ENCODE results near the gene VTN.

DNA sequence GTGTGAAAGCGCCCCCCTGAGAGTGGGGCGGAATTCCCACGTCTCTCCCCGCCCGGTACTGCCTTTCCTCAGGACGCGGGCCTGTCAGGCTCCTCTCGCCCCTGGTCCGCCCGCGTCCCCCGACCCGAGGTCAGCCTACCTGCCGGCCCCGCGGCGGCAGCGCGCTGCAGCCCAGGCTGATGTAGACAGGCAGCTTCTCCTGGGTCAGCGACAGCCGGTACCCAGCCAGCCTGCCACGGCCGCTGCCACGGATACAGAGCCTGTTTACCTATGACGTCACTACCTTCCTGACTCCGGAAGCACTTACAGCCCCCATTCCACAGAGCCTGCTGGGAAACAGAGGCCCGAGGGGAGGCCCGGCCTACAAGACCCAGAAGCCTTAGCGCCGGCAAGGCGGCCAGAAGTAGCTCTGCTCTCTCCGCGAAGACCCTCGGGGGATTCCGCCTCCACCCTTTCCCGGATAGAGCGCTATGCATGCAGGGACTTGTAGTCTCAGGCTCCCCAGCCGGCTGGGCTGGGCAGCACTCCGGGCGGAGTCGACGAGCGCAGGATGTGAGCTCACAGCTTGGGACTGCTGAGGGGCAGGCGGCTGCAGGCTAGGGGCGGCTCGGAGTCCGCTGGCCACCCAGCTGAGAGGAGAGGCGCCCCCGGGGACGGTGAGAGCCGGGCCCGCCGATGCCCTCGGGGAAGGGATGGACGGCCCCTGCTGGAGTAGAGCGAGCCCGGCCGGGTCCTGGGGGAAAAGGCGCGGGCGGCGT is 34.7 kb downstream of the VTN start, which contains the start of the genes IFT20 and TNFAIP1:
- TF ChIP-seq, protein P1, sequence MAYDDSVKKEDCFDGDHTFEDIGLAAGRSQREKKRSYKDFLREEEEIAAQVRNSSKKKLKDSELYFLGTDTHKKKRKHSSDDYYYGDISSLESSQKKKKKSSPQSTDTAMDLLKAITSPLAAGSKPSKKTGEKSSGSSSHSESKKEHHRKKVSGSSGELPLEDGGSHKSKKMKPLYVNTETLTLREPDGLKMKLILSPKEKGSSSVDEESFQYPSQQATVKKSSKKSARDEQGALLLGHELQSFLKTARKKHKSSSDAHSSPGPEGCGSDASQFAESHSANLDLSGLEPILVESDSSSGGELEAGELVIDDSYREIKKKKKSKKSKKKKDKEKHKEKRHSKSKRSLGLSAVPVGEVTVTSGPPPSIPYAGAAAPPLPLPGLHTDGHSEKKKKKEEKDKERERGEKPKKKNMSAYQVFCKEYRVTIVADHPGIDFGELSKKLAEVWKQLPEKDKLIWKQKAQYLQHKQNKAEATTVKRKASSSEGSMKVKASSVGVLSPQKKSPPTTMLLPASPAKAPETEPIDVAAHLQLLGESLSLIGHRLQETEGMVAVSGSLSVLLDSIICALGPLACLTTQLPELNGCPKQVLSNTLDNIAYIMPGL (CRISPR knock-in tag; IDR thresholded peaks at IDR 0.05; ENCODE audit: borderline replicate concordance): no peak
- TF ChIP-seq JUN (IDR thresholded peaks at IDR 0.05): peak; percentile 64 to 89; a peak in 4 of 5 replicates
- peak; percentile 94 for TF ChIP-seq PHF8 (IDR thresholded peaks at IDR 0.05; ENCODE audit: borderline replicate concordance, low read depth)
- TF ChIP-seq, protein P2, sequence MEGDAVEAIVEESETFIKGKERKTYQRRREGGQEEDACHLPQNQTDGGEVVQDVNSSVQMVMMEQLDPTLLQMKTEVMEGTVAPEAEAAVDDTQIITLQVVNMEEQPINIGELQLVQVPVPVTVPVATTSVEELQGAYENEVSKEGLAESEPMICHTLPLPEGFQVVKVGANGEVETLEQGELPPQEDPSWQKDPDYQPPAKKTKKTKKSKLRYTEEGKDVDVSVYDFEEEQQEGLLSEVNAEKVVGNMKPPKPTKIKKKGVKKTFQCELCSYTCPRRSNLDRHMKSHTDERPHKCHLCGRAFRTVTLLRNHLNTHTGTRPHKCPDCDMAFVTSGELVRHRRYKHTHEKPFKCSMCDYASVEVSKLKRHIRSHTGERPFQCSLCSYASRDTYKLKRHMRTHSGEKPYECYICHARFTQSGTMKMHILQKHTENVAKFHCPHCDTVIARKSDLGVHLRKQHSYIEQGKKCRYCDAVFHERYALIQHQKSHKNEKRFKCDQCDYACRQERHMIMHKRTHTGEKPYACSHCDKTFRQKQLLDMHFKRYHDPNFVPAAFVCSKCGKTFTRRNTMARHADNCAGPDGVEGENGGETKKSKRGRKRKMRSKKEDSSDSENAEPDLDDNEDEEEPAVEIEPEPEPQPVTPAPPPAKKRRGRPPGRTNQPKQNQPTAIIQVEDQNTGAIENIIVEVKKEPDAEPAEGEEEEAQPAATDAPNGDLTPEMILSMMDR (IDR thresholded peaks at IDR 0.05): no peak
- 0 out of 2 replicates have a peak, but pooled peaks have one; percentile 35 for TF ChIP-seq ESRRA (IDR thresholded peaks at IDR 0.05; ENCODE audit: borderline replicate concordance, low read length)
- TF ChIP-seq HDAC2 (IDR thresholded peaks at IDR 0.05): no peak

Data from A549 (cell line).